CD4-positive, alpha-beta T cell treated with Interleukin-4 for 4 hours (primary cell): Measurements from ENCODE around the gene STMN3.
"Not testable (repeated sequence)": the region's sequence is repeated elsewhere in the genome, so short reads cannot be mapped to it uniquely, and the experiment has no call there.

Experiments
- DNase-seq: peaks from one replicate; pipeline ENCODE4 v3.0.0-alpha.2; 2020

Gene STMN3

DNA sequence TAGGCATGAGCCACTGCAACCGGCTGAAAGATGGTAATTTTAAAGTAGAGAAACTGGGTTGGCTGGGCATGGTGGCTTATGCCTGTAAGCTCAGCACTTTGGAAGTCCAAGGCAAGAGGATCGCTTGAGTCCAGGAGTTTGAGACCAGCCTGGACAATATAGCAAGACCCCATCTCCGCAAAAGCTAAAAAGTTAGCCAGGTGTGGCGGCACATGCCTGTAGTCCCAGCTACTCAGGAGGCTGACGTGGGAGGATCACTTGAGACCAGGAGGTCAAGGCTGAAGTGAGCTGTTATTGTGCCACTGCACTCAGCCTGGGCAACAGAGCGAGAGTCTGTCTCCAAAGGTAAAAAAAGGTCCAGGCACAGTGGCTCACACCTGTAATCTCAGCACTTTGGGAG is 22.3 kb downstream of the STMN3 start:
- not testable (repeated sequence) for DNase-seq

DNA sequence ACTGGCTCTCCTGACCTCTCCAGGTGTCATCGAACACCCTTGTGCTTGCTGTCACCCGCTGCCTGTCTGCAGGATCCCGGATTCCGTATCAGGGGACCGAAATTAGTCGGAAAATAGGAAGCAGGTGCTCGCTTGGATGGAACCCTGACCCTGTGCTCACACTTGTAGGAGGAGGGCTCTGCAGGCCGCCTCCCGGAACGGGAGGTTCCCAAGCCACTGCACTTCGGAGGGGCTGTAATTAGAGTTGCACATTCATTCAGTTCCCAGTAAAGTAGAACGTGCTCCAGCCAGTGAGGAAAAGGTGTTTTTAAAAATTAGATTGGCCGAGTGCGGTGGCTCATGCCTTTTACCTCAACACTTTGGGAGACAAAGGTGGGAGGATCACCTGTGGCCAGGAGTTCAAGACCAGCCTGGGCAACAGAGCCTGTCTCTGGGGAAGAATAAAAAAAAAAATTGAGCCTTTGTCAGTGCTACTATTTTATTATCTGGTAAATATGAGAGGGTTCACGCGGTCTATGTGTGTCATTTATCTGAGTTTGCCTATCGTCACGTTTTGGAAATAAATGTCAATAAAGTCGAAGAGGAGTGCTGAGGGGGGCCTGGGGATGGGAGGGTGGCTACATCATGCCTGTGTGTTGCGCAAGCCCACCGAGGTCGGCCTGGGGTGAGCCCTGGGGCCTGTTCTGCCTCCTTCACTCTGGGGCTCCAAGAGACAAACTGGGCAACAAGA is 24.8 kb downstream of the STMN3 start:
- peak; percentile 66 for DNase-seq

DNA sequence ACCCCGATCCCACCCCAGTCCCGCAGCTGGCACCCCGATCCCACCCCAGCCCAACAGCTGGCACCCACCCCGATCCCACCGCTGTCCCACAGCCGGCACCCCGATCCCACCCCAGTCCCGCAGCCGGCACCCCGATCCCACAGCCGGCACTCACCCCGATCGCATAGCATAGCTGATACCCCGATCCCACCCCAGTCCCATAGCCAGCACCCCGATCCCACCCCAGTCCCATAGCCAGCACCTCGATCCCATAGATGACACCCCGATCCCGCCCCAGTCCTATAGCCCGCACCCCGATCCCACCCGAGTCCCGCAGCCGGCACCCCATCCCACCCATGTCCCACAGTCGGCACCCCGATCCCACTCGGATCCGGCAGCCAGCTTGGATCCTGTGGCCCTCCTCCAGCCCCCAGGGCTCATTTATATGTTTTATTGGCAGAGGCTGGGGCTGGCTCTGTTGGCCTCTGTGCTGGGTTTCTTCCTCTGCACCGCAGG is 25.4 kb downstream of the STMN3 start:
- DNase-seq, result no peak

- DNase-seq, result peak; percentile 94
These were observed 26.0 kb downstream of the STMN3 start for GRCh38 chr20:63627129-63627750.

GRCh38 chr20:63626424-63627128 is 26.6 kb downstream of the STMN3 start, which contains the start of gene GMEB2:
GMEB2 (minus strand) TSS chr20:63627101; CDS start chr20:63619397, 7,704 bp downstream.
- DNase-seq, result peak; percentile 76

- peak; percentile 22 for DNase-seq
These were observed 27.3 kb downstream of the STMN3 start for GRCh38 chr20:63625771-63626423.

DNA sequence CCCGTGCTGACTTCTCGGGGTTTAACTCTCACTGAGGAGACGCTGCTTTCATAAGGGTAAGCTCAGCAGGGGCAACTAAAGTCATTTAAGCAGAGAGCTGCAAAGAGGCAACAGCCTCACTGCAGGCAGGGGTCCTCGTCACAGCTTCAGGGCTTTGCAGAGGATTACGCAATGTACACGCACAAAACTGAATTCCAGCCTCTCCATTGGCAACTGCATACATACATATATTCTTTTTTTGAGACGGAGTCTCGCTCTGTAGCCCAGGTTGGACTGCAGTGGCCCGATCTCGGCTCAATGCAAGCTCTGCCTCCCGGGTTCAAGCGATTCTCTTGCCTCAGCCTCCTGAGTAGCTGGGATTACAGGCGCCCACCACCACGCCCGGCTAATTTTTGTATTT is 28.7 kb downstream of the STMN3 start:
- DNase-seq, result no peak

DNA sequence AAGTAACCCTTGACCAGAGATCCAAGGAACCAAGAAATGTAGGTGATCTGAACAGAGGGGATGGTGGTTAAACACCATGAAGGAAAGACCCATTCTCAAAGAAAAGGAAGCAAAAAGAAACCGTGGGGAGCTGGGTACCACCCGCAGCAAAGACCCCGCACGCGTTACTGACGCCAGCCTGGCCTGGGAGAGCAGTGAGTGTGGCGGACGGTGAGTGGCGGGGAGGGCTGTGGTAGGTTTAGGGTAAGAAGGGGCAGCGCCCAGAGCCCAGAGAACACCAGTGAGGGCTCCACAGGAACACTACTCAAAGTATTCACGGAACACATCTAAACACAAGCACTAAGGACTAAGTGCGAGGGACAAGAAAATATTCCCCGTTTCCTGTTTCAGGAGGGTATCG is 30.5 kb downstream of the STMN3 start:
- no peak for DNase-seq

DNA sequence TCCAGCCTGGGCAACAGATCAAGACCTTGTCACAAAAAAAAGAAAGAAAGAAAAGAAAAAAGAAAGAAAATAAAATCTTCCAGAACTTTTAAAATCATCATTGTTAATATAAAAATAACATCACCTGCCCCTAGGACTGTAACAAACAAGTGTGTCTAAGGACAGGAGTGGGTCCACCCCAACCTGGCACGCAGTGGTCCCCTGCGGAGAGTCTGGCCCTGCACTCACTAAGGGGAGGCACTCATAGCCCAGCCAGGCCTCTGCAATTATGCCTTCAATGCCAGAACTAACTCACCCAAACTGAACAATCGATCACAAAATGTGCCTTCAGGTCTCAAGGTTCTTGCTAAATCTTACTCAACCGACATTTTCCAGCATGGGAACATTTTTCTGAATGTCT is 31.1 kb downstream of the STMN3 start:
- DNase-seq, result no peak

GRCh38 chr20:63620991-63621390 is 32.2 kb downstream of the STMN3 start:
- DNase-seq, result no peak

DNA sequence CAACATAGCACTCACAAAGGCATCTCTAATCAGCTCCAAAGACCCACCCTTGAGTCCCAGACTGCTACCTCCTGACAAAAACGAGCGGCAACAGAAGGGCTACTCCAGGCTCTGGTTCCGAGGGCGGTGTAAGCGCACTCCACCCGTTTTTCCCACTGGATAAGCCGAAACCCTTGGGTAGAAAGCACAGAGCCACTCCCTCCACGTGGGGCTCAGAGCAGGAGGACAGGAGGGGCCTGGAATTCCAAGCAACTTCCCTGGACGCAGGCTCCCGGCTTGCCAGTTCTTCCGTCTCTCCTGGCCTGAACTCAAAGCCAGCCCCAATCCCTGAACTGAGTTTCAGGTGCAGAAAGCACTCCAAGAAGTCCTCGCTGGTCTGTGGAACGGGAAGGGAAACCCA is 33.7 kb downstream of the STMN3 start:
- DNase-seq, result no peak

DNA sequence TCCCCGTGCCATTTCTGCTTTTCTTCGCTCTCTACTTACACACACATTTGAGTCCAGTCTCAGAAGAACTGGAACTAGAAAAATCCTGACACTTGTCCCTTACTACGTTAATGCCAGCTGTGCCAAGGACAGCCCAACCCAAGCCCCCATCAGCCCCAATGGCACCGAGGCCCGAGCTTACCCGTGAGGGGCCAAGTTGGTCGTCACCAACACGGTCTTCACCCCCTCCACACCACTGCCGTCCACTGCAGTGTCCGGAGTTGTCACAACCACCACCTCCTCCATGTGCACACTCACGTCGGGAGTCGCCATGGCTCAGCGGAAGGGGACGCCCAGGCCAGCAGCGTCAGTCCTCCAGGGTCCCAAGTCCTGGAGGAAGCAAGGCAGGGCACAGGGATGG is 34.1 kb downstream of the STMN3 start:
- DNase-seq, result no peak

- DNase-seq, result no peak
These were observed 34.8 kb downstream of the STMN3 start for GRCh38 chr20:63618291-63618980.

GRCh38 chr20:63617876-63618265 is 35.4 kb downstream of the STMN3 start:
- no peak for DNase-seq

- DNase-seq, result no peak
These were observed 35.9 kb downstream of the STMN3 start for GRCh38 chr20:63617092-63617875.

DNA sequence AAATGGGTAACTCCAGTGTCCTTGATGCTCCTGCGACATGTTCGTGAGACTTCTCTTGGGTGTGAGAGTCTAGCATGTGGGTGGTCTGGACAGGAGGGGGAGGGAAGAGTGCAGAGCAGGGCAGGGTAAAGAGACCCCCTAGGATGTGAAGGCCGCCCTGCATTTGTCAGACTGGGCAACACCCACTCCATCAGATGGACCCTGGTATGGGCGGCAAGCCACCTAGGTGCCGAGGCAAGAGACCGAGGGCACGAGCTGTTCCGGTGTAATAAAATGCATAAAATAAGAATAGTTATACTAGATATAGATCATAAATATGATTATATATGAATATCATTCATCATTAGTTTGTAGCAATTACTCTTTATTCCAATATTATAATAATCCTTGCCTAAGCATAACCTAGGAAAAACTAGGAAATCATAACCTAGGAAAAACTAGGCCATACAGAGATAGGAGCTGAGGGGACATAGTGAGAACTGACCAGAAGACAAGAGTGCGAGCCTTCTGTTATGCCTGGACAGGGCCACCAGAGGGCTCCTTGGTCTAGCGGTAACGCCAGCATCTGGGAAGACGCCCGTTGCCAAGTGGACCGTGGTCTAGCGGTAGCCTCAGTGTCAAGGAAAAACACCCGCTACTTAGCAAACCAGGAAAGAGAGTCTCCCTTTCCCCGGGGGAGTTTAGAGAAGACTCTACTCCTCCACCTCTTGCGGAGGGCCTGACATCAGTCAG is 39.2 kb downstream of the STMN3 start:
- not testable (repeated sequence) for DNase-seq

- DNase-seq, result no peak
These were observed 40.8 kb downstream of the STMN3 start for GRCh38 chr20:63612276-63612931.

- DNase-seq, result no peak
These were observed 41.6 kb downstream of the STMN3 start for GRCh38 chr20:63611646-63612045.

- DNase-seq, result no peak
These were observed 42.4 kb downstream of the STMN3 start for GRCh38 chr20:63610581-63611435.

DNA sequence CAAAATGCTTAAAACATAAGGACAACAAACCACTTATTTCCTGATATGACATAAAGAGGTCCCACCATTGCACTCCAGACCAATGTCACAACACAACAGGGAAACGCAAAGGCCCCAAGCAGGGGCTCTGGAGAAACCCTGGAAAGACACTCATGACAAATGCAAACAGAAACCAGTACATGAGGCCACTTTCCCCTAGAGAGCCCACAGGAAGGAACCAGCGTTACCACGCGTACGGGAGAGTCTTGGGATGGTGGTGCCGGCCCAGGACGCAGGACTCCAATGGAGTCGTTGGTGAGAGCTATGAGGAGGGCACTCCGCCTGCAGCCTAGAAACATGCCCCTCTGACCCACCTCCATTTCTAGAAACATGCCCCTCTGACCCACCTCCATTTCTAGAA is 46.5 kb downstream of the STMN3 start:
- no peak for DNase-seq
